ENCODE results near the gene SPAG9.

Gene SPAG9

GRCh38 chr17:50916708-50917417, 203.8 kb downstream of the SPAG9 start:
- no peak overlapping the region for H3K4me3 ChIP-seq (ENCODE audit: low read length)
- DNase-seq (ENCODE audit: low read depth), result peak; percentile 17
- TF ChIP-seq CTCF (conservative IDR thresholded peaks at IDR 0.05; ENCODE audit: low read length), result no peak

- DNase-seq (ENCODE audit: low read depth), result peak; percentile 12
- H3K4me3 ChIP-seq (ENCODE audit: low read length), result no peak overlapping the region
- no peak for TF ChIP-seq CTCF (conservative IDR thresholded peaks at IDR 0.05; ENCODE audit: low read length)
Observed at GRCh38 chr17:50916026-50916707, 204.5 kb downstream of the SPAG9 start.

- DNase-seq (ENCODE audit: low read depth), result no peak
- H3K4me3 ChIP-seq (ENCODE audit: low read length), result no peak overlapping the region
- no peak for TF ChIP-seq CTCF (conservative IDR thresholded peaks at IDR 0.05; ENCODE audit: low read length)
Observed at GRCh38 chr17:50914505-50915063, 206.1 kb downstream of the SPAG9 start.

- no peak for DNase-seq (ENCODE audit: low read depth)
- no peak overlapping the region for H3K4me3 ChIP-seq (ENCODE audit: low read length)
- TF ChIP-seq CTCF (conservative IDR thresholded peaks at IDR 0.05; ENCODE audit: low read length), result no peak
Observed at GRCh38 chr17:50913120-50913519, 207.5 kb downstream of the SPAG9 start.
